ENCODE results near the gene ANKRD34A.

The ANKRD34A gene

DNA sequence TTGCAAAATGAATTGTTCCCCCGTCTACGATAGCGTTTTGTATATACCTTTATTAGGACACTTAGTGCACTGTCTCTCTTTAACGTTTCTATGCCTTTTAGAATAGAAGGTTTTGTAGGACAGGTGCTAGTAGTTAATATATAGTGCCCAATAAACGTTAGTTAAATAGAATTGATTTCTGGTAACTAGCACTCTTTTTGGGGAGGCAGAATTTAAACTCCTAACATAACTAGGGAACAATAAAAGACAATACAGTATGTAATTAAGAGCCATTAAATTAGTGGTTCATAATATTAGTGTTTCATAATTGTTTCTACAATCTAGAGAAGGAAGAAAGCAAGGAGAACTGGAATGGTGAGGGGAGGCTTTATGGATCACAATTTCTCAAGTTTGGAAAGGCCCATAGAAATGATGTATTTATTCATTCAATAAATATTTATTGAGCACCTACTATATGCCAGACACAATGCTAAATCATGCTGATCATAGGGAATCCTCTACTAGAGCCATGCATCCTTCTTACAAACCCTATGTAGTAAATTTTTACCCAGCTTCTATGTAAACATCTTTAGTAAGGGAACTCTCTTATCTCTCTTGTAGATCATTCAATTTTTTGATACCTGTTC is 857 bp upstream of the ANKRD34A start:
- DNase-seq: no peak

DNA sequence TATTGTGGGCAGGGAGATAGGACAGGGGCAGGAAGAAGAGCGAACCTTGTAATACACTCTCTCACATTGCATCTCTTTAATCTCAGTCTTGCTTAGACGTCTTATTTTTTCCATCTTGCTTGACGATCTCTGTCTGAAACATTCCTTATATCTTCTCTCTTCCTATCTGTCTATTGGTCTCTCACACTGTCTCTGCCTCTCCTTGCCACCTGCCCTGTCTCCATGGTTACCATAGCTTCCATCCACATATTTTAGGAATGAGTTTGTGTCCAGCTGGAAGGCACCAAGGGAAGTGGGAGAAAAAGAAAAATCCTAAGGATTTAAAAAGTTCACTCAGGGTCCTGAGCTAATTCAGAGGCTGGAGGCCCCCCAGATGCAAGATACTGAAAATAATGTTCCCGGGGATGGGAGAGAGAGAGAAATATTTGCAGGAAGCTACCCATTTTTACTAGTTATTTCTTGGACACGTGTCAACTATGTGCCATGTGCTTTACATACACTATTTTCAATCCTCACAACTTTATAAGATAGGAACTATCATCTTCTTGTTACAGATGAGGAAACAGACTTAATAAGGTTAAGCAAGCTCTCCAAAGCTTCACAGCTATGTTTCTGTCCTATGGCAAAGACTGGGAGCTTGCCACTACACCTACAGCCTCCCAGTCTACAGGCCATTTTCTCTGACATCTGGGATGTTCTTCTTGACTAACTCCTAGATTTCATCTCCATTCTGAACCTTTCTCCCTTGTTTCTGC is 933 bp downstream of the ANKRD34A start:
- DNase-seq: no peak

DNA sequence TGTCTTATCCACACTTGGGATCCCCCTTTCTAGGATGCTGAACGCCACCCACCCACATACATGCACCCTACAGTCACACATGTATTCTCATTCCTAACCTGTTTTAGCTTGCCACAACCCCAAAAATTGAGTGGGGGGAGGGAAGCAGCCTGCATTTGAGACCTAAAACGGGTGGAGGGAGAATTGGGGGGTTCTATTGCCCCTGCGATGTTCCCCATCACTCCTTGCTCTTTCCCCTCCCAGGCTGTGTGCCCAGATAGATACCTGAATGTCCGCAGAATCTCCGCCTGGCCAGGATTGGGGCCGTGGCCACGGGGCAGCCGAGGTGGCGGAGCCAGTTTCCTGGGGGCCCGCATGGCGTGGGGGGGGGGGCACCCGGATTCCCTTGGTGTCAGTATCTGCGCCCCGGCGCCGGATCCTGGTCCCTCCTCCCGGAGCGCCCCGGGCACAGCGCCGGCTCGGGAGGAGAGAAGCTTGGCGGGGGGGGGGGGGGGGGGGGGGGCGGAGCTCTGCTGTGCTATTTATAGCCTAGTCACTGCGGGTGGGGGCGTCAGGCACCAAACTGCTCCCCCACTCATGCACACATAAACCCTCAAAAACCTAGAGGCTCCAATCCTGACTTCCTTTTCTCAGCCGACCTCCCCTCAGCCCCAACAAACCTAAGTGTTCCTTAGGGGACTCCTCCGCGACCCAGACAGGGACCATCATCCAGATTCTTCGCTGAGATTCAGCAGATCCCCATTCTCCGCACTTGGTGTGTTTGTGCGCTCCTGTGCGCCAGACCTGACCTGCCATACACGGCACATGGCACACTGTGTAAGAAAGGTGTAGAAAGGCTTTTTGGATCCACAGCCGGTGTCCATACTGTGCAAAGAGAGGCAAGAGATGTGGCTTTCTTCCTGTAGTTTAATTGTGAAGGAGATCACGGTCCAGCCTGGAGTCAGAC is 1.9 kb downstream of the ANKRD34A start:
- DNase-seq: peak in 4 of 5 donors; percentile 19 to 38 (median 22)

DNA sequence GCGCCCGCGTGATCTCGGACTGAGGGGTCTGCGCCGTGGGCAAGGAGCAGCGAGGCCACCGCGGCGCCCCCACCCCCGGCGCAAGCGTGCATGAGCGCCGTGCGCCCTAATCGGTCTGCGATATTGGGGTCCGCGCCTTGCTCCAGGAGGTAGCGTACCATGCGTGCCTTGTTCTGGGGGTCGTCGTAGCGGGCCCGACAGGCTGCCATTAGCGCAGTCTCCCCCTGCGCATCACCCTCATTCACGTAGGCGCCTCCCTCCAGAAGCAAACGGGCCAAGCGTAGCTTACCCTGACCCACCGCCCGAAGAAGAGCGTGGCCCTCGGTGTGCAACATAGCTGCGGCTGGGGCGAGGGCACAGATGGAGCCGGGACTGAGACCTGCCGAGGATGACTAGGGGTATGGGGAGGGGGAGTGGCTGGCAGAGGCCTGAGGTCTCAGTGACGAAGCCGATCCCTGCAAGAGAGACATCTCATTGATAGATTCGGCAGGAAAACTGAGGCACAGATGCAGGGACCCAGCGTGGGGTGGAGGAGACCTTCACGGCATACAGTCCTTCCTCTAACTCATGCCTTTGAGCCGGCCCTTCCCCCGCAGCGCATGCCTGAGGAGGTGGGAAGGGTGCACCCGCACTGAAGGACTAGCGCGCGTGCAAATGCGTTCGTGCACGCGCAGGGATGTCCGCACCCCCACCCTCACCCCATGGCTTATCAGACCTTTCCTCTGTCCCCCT is 2.8 kb downstream of the ANKRD34A start:
- peak; percentile 10 to 56 (median 24) for DNase-seq

DNA sequence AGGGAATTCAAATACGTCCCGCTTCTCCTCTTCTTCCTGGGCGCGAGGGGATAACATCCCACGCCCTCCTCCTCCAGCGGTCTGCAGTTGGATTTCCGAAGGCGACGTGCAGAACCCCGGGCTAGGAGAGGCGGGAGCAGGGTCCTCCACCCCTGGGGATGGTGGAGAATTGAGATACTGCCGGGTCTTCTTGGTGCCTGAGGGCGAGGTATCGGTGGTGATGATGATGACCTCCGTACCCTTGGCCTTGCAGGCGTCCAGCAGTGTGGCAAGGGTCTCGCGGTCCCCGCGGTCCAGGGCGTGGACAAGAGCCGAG is 3.3 kb downstream of the ANKRD34A start:
- DNase-seq: no peak

DNA sequence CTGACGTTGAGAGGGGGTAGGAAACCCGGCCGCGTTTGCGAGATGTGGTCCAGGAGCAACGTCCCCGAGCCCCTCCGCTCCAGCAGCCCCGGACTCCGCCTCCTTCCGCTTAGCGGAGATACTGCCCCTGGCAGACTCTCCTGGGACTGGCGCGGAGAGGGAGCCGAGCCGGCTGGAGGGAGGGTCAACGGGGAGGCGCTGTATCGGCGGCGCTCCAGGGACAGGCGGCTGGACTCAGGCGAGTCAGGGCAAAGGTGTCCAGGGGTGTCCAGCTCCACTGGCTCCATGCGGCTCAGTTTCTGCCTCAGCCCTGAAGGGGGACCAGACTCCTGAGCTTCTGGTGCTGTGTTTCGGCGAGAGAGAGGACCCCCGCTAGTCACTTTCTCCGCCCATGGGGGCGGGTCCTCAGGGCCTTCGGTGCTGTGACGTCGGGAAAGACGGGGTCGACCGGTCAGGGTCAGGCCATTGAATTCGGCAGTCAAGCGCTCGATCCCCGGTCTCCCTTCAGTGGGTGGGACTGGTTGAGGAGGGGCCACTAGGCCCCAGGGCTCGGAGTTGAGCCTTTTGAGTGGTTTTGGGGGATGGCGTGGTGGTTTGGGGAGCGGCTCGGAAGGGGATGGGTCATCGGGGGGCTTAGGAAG is 3.8 kb downstream of the ANKRD34A start:
- peak; percentile 41 to 60 (median 45) for DNase-seq

DNA sequence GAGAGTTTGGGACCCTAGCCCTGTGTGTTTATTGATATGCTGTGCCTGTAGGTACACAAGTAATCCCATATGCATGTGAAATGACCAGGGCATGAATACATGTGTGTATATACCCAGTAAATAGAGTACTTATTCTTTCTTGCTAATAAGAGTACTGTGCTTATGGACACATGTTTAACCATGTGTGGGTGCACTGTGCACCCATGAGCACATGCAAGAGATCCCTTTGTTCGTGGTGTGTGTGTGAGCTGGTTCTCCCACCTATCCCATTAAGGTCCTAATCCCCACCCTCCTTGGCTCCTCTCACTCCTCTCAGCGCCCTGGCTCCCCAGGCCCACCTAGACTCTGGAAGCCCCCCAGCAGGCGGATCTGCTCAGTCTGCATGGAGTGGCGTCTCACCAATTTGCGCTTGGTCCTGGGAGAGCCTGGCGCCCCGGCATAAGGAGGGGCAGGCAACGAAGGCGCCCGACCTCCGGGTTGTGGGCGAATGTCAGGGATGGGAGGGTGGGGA is 4.4 kb downstream of the ANKRD34A start:
- no peak for DNase-seq

DNA sequence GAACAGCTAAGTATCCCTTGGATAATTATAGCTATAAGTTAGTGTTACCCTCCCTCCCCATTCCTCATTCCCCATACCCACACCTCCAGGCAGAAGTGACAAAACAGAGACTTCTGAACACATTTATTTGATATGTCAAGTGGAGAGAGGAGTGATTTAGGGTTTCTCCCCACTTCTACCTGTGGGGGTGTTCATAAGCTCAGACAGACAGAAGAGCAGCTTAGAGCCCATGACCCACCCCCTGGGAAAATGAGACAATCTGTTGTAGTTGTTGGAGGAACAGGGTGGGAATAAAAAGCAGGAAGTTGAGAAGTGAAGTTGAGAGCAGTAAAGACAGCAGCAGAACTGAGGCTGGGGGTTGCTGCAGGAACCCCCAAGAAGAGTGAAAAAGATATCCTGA is 5.0 kb downstream of the ANKRD34A start:
- no peak for DNase-seq

DNA sequence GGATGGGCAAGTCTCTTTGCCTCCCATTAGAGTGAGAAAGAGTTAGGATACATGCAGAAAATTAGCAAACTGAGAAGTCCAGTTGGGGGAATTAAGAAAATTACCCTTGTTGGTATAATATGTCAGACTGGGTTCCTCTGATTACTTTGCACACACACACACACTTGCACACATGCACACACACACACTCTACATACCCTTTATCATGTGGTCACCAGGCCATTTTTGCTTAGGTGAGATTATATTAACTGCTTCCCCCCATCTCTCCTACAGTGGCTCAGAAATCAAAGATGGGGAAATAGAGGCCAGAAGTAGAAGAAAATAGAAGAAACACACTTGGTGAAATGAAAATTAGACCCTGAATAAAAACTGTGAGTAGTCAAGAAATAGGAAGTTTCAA is 5.6 kb downstream of the ANKRD34A start:
- DNase-seq: no peak

DNA sequence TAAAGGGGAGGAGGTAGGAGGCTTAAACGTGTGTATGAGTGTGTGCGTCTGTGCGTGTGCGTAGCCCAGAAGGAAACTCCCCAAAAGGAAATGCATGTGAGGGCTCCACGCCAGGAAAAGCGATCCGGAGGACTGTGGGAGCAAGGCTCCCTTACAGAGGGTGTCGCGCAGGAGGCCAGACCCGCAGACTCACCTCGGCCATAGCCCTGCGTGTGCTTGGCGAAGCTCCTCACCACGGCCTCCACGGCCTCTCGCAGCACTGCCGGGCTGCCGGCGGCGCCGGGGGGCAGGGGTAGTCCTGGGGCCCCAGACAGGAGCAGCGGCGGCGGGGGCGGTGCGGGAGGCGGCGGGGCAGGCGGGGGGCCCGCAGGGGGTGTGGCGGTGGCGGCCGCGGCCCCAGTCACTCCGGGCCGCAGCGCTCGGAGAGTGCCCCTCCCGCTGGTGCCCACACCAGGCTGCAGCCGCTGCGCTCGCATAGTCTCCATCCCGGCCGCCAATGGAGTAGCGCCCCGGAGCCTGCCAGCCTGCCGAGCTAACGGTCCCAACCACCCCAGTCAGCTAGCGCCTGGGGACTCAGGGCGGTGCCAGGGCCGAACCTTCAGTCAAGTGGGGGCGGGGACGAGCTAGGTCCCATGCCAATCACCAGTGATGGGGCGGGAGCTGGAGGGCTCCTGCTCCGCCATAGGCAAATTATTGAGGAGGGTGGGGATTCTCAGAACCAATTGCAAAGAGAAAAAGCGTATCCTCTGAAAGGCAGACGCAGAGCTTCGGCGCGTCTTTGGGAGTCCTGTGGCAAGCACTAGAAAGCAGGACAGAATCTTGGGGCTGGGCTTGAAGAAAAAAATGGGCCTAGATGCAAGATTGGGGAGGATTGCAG is 6.7 kb downstream of the ANKRD34A start, which contains the start of gene LIX1L:
LIX1L (minus strand) TSS at position 575 of the 877 bp plus-strand sequence; CDS start at position 485, 90 bp downstream.
- peak; percentile 87 to 96 (median 93) for DNase-seq

DNA sequence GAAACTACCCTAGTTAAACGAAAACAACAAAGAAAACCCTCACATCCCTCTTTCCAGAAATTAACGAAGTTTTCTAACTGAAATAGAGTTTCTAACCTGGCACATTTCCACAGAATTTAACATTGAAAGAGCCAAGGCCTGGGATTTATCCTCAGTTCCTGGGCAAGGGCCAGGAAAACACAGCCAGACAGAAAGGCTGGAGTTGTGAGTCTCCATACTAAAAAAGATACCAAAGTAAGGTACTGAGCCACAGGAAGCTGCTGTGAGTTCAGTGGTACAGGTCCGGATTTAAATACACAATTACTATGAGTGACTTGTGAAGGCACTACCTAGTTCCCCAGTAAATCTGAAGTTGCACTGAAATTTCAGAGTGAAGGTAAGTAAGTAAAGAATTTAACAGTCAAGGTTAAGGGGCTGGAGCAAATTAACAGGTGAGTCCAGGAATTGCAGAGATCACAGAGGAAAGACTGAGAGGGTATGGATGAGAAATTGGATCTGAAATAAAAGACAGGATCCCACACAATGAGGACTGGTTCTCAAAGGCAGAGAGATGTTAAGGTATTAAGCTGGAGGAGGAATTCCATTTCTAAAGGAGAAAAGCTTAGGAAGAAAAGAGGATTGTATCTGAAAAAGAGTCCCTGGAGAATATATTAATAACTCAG is 7.5 kb downstream of the ANKRD34A start:
- DNase-seq: peak in 1 of 5 donors; percentile 28

DNA sequence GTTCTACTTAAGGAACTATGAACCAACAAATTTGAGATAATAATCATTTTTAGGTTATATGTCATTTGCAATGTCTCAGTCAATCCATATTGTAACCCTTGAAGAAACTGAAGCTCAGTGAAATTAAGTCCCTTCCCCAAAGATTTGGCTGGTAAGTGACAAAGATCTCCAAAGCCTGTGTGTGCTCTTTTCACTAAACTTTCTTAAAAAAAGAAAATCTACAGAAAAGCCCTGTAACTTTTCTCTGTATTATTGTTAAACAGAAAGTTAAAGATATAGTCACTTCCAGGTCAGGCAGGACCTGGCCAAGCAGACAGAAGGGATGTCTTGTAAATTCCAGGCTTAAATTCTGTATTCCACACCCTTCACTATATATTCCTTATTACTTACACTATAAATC is 8.0 kb downstream of the ANKRD34A start:
- no peak for DNase-seq

DNA sequence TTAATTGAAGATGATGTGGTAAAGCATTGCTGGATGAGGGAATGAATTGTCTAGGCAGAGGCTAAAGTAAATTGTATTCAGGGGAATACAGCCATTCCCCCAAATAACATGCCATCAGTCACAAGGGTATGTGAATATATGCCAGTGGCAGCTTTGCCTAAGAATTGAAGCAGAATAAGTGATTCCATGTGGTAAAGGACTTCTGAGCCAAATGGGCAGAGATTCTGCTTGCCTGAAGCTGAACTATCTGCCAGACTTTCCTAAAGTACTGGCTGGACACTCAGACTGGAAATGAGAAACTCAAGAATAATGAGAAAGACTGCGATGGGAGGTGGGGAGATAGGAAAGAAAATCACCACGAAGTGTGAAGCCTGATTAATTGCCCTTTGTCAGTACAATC is 8.9 kb downstream of the ANKRD34A start:
- DNase-seq: no peak

DNA sequence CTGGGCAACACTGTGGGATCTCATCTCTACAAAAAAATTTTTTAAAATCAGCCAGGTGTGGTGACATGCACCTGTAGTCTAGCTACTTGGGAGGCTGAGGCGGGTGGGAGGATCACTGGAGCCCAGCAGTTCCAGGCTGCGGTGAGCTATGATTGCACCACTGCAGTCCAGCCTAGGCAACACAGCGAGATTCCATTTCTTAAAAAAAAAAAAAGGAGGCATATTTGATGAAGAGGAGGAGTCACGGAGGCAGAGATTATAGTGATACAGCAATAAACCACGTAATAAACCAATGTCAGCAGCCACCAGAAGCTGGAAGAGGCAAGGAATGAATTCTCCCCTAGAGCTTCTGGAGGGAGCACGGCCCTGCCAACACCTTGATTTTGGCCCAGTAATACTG is 10.5 kb downstream of the ANKRD34A start:
- DNase-seq: no peak

DNA sequence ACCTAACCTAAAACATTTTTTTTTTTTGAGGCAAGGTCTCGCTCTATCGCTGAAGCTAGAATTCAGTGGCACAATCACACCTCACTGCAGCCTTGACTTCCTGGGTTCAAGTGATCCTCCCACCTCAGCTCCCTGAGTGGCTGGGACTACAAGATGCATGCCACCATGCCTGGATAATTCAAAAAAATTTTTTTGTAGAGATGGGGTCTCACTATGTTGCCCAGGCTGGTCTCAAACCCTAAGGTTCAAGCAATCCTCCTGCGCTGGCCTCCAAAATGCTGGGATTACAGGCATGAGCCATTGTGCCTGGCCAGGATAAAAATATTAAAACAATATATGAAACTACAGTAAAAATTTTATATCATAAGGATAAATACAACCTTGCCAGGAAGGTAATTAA is 11.5 kb downstream of the ANKRD34A start:
- no peak for DNase-seq

DNA sequence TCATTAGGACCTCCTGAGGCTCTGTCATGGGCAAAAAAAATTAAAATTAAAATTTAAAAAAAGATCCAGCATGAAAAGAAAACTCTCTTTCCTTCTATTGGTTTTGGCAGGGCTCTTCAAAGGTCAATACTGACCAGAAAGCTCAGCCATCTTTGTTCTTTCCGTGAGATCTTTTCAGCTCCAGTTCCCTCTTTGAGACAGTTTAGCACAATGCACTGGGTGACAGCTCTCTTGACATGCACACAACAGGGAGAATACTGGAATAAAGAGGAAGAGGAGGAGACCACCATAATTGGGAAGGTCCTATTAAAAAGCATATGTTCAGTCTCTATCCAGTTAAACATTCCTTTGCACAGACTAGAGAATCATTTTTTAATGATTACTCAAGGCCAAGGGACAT is 12.8 kb downstream of the ANKRD34A start:
- no peak for DNase-seq

DNA sequence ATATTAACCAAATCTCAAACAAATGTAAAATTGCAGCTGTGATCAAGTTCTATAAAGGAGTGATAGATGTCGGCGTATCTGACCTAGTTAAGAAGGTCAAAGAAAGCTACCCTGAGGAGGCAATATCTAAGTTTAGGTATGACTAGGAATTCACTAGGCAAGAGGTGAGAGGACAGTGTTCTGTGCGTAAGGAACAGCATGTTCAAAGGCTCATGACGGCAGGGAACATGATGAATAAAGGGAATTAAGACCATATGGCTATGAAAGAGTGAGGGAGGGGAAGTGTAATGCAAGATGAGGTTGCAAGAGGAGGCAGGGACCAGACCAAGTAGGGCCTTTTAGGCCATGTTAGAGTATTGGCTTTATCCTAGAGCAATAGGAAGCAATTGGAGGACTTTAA is 15.2 kb downstream of the ANKRD34A start:
- DNase-seq: no peak

DNA sequence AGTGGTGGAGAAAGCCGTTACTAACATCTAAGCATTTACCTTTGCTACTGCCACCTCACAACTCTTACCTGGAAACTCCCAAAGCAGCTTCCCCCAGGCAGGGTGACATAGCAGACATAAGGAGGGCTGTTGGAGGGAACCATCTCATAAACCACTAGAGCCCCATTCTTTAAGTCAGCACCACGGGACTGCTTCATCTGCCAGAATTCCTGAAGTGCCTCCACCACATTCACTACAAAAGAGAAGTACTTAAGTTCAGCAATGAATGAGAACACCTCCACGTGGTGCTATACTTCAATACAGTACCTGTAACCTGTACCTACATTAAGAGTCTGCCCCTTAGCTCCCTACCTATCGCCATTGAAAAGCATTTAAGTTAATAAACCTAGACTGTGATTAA is 16.8 kb downstream of the ANKRD34A start:
- DNase-seq: no peak

DNA sequence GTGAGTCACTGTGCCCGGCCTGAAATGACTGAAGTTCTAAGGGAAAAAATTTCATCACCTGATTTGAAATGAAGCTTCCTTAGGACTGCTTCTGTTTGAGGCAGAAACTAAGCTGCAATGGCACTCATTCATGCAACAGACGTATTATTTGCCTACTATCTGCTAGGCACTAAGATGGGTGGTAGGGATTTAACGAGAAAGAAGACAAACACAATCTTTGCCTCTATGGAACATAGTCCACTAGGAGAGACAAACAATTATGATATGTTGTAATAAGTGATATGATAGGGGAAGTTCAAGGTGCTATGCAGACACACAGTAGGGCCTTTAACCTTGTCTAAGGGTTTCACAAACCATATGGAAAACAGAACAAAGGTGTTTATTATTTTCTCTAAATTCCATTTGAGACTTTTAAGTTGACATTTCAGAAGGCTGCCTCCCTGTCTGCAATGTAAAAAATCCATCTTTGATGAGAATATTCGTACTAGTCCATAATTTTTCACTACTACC is 17.8 kb downstream of the ANKRD34A start:
- DNase-seq: no peak

DNA sequence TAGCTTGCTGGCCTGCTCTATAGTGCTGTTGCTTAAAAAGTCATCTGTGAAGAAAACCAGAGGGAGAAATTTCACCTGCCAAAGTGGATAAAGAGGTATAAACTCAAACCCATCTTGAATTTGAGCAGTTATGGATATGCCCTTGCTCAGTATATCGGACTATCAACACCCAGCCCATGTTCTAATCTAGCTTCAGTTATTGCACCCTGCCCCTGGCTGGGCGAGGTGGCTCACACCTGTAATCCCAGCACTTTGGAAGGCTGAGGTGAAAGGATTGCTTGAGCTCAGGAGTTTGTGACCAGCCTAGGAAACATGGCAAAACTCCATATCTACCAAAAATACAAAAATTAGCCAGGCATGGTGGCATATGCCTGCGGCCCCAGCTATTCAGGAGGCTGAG is 19.8 kb downstream of the ANKRD34A start:
- DNase-seq: no peak
